Measurements from ENCODE around the gene RRP12. TPM values are rescaled to one million over a fixed set of nuclear protein-coding genes. Genes with fewer than 3 reads are reported as not detected.
"Not testable (repeated sequence)": the region's sequence is repeated elsewhere in the genome, so short reads cannot be mapped to it uniquely, and the experiment has no call there.

Gene RRP12
- total and polyA plus RNA-seq, 2 of the 4 experiments (the other 2 are of a cell fraction): 21.5 to 23.3 TPM

DNA sequence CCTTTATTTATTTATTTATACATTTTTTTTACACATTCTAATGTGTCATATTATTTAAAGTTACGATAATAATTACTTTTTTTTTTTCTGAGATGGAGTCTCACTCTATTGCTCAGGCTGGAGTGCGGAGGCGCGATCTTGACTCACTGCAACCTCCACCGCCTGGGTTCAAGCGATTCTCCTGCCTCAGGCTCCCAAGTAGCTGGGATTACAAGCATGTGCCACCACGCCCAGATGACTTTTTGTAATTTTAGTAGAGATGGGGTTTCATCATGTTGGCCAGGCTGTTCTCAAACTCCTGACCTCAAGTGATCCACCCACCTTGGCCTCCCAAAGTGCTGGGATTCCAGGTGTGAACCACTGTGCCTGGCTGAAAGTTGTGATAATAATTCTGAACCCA is 5.3 kb upstream of the RRP12 start:
- POLR2A ChIA-PET (ENCODE audit: unreplicated experiment); H3K9me1 ChIP-seq (ENCODE audit: insufficient read depth, low read length); H4K20me1 ChIP-seq (ENCODE audit: insufficient read depth, low read length); H3K4ac ChIP-seq (ENCODE audit: low read depth, low read length); H3K79me1 ChIP-seq (ENCODE audit: low read depth in 1 of 2, low read length in 2 of 2); H3K9ac ChIP-seq (ENCODE audit: low read depth, low read length); DNase-seq; H3K4me2 ChIP-seq (ENCODE audit: low read depth, low read length); H3K27me3 ChIP-seq (ENCODE audit: control insufficient read depth, insufficient read depth, low read length); BruUV-seq (replicated peaks); H3K4me1 ChIP-seq (ENCODE audit: control insufficient read depth, insufficient read depth, low read length); H3K56ac ChIP-seq (ENCODE audit: extremely low read depth, insufficient read depth, low read length); H3K18ac ChIP-seq (ENCODE audit: low read depth, low read length); in situ Hi-C loops (cut with MboI; ENCODE audit: low sequenced_read_pairs); H2BK5ac ChIP-seq (ENCODE audit: low read depth, low read length, poor library complexity, severe bottlenecking); H2AK5ac ChIP-seq (ENCODE audit: low read depth, low read length); H4K5ac ChIP-seq (ENCODE audit: low read depth, low read length); H3K4me3 ChIP-seq (ENCODE audit: insufficient read depth, low read depth, low read length); H3K27ac ChIP-seq (ENCODE audit: insufficient read depth, low read length); CTCF ChIA-PET; H2BK15ac ChIP-seq (ENCODE audit: low read depth, low read length); H2AFZ ChIP-seq (replicated peaks; ENCODE audit: low read length, poor library complexity); H3K9me3 ChIP-seq (ENCODE audit: control insufficient read depth, insufficient read depth, low read length); H3K36me3 ChIP-seq (ENCODE audit: control insufficient read depth, insufficient read depth, low read length); H2AK9ac ChIP-seq (replicated peaks; ENCODE audit: low read depth, low read length, poor library complexity); H4K8ac ChIP-seq (ENCODE audit: low read depth in 2 of 2, low read length in 2 of 2); ATAC-seq (ENCODE audit: low read depth); H3K14ac ChIP-seq (replicated peaks; ENCODE audit: low read depth, low read length); H2BK120ac ChIP-seq (ENCODE audit: low read depth, low read length); H2BK20ac ChIP-seq (ENCODE audit: low read depth, low read length); dilution Hi-C loops (cut with HindIII; ENCODE audit: low sequenced_read_pairs, unreplicated experiment); H3K23ac ChIP-seq (ENCODE audit: low read depth, low read length); H4K91ac ChIP-seq (ENCODE audit: insufficient read depth, low read depth, low read length): not testable (repeated sequence)
- intact Hi-C loops (cut with micrococcal nuclease): loop anchor here (2.0 to 5.0 kb wide), 3 partner anchors 40 to 206 kb away; partner anchors contain the start of genes EXOSC1 and ZDHHC16
- WGBS, 2 experiments (ENCODE audit: extremely low coverage in 2 of 2, insufficient read length in 1 of 2): no CpG with 5 or more reads among the region's 7 CpGs

All from IMR-90 (cell line).